IPS DF 19.7 (cell line): ENCODE measurements around the gene USHBP1.

Source experiments
- DNase-seq: peaks from one replicate; pipeline ENCODE4 v3.0.0-alpha.2; 2013; ENCODE audit warnings: low read depth, low spot score

USHBP1 gene

GRCh38 chr19:17263712-17264640 is 569 bp downstream of the USHBP1 start:
- no peak for DNase-seq

GRCh38 chr19:17262557-17262956 is 2.0 kb downstream of the USHBP1 start:
- DNase-seq = no peak

GRCh38 chr19:17260842-17261325 is 3.7 kb downstream of the USHBP1 start:
- DNase-seq = no peak

GRCh38 chr19:17259934-17260333 is 4.6 kb downstream of the USHBP1 start:
- no peak for DNase-seq

GRCh38 chr19:17259118-17259780 is 5.3 kb downstream of the USHBP1 start:
- DNase-seq = no peak

- no peak for DNase-seq
Observed at GRCh38 chr19:17256130-17256529, 8.4 kb downstream of the USHBP1 start.

GRCh38 chr19:17255150-17255621 is 9.4 kb downstream of the USHBP1 start:
- DNase-seq = no peak

GRCh38 chr19:17254636-17255035 is 9.9 kb downstream of the USHBP1 start:
- DNase-seq = no peak

- no peak for DNase-seq
Observed at GRCh38 chr19:17249887-17250548, 14.5 kb downstream of the USHBP1 start.

- no peak for DNase-seq
Observed at GRCh38 chr19:17248011-17248776, 16.4 kb downstream of the USHBP1 start.

- no peak for DNase-seq
Observed at GRCh38 chr19:17246681-17247425, 17.7 kb downstream of the USHBP1 start.

- DNase-seq = no peak
Observed at GRCh38 chr19:17245535-17245984, 19.0 kb downstream of the USHBP1 start, which contains the start of gene NR2F6. Gene NR2F6 (minus strand): TSS chr19:17245919. CDS start chr19:17245220, 699 bp downstream.

- DNase-seq = no peak
Observed at GRCh38 chr19:17244618-17245534, 19.7 kb downstream of the USHBP1 start.

- DNase-seq = no peak
Observed at GRCh38 chr19:17243830-17244617, 20.5 kb downstream of the USHBP1 start.

- no peak for DNase-seq
Observed at GRCh38 chr19:17243211-17243829, 21.2 kb downstream of the USHBP1 start.

GRCh38 chr19:17242431-17243208 is 21.9 kb downstream of the USHBP1 start:
- DNase-seq = no peak

- DNase-seq = no peak
Observed at GRCh38 chr19:17240826-17241399, 23.6 kb downstream of the USHBP1 start.
